NCI-H446 (cell line): ENCODE measurements around the gene PALD1.

Experiments
- DNase-seq, 2 experiments: peaks; one replicate each; lab custom pipeline; 2025; lab: John Stamatoyannopoulos, UW

Gene PALD1

DNA sequence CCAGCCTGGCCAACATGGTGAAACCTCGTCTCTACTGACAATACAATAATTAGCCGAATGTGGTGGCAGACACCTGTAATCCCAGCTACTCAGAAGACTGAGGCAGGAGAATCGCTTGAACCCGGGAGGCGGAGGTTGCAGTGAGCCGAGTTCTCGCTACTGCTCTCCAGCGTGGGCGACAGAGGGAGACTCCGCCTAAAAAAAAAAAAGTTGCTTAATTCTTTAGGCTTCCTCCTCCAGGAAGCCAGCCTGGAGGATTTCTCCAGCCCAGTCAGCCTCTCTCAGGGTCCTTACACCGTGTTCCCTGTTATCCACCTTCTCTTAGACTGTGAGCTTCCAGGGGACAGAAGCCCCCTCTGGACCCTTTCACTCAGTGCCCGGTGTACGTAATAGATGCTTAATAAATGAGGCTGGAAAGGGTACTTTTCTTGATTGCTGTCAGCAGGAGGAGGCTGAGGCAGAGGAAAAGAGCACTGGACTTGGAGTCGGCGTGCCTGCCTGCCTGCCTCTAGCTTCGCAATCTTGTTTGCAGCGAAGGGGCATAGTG, 20.7 kb upstream of the PALD1 start:
- DNase-seq, result no peak

GRCh38 chr10:70458329-70459060, 20.1 kb upstream of the PALD1 start:
- DNase-seq, result no peak

GRCh38 chr10:70459061-70459773, 19.4 kb upstream of the PALD1 start:
- no peak for DNase-seq

- DNase-seq, result no peak
Measured at GRCh38 chr10:70459774-70460490, 18.6 kb upstream of the PALD1 start.

DNA sequence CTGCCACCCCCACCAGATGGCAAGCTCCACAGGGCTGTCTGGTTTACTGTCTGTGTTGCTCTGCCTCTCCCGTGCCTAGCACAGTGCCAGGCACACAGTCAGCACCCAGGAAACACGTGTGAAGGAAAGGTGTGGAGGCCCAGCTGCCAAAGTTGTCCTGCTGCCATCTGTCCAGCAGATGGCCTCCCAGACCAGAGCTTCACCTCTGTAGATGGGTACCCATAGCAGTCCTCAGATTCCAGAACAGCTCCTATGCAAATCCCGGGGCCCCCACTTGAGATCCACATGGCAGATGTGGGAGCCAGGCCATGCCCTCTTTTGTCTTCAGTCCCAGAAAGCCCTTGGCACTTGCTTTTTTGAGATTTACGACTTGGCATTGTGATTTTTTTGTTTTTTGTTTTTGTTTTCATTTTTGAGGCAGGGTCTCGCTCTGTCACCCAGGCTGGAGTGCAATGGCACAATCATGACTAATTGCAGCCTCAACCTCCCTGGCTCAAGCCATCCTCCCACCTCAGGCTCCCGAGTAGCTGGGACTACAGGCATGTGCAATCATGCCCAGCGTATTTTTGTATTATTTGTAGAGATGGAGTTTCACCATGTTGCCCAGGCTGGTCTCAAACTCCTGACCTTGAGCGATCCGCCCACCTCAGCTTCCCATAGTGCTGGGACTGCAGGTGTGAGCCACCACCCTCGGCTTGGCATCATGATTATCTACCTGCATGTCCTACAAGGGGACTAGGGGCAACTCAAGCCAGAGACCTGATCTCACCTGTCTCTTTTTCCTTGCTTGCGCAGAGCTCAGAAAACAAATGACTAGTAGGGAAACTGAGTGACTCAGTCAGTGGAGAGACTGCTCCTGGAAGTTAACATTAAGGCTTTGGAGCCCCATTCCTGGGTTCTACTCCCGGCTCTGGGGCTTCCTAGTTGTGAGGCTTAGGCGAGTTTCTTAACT, 16.9 kb upstream of the PALD1 start:
- DNase-seq, result peak in 1 of 2 experiments; percentile 16

- peak; percentile 65 to 93 for DNase-seq
Measured at GRCh38 chr10:70462349-70462984, 16.1 kb upstream of the PALD1 start.

- no peak for DNase-seq
Measured at GRCh38 chr10:70465278-70465677, 13.3 kb upstream of the PALD1 start.

DNA sequence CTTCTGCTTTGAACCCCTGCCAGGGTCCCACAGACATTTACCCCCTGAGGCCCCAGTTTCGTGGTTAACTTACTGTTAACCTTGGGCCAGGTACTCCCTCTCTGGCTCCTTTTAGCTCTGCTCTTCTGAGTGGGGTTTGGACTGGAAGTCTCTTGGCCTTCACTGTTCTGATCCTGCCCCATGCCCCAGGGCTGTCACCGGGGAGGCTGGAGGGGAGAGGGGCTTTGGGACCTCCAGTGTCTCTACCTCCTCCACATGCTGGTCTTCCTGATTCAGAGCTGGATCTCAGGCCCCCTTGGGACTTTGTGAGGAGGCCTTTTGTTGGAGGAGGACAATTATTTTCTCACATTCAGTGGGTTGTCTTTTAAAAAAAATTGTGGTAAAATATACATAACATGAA, 12.7 kb upstream of the PALD1 start:
- DNase-seq, result no peak

GRCh38 chr10:70466951-70467350, 11.6 kb upstream of the PALD1 start:
- DNase-seq, result no peak

GRCh38 chr10:70472799-70473454, 5.6 kb upstream of the PALD1 start:
- no peak for DNase-seq

DNA sequence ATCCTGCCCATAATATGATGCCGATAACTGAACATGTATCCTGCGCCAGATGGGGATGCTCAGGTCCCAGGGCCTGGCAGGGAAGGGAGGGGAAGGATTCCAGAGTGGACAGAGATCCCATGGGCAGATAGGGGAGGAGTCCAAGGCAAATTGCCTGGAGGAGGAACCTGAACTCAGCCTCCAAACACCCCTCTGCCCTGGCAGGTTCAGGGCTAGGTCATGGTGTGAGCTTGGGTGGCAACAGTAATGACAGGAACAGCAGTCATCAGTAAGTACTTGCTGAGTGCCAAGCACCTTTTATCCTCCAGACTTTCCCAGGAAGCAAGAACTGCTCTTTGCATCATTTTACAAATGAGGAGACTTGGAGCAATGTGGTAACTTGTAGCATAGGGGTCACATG, 3.8 kb upstream of the PALD1 start:
- no peak for DNase-seq

- DNase-seq, result no peak
Measured at GRCh38 chr10:70475661-70476060, 2.9 kb upstream of the PALD1 start.

GRCh38 chr10:70476249-70477035, 2.1 kb upstream of the PALD1 start:
- no peak for DNase-seq

- DNase-seq, result no peak
Measured at GRCh38 chr10:70477661-70478162, 855 bp upstream of the PALD1 start.

GRCh38 chr10:70479165-70479581, 606 bp downstream of the PALD1 start:
- no peak for DNase-seq

GRCh38 chr10:70479626-70480238, 1.2 kb downstream of the PALD1 start:
- DNase-seq, result no peak

- DNase-seq, result no peak
Measured at GRCh38 chr10:70480239-70480861, 1.8 kb downstream of the PALD1 start.

DNA sequence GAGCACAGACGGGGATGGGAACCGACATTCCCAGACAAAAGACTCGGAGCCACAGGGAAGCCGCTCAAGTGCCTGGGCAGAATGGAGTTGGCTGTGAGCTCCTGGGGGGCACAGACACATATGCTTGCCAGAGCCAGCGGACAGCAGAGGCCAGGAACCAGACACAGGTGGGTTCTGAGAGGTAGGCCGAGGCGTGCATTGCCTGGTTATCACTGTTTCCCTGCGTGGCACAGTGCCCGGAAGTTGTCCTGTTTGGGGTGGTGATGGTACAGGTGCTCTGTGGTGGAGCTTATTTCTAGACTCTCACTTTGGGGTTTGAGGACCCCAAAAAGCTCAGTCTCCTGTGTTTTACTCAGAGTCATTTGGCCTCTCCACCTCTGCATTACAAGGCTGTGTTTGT, 2.5 kb downstream of the PALD1 start:
- no peak for DNase-seq
